Esophagus squamous epithelium (tissue), 4 donors: ENCODE measurements around the gene VKORC1L1.

Experiments
- CTCF ChIP-seq, 6 experiments: fragments of 450-650 bp in 4 of 6; fragments of 200-600 bp in 2 of 6; sonication (generic) in 2 of 6; IDR thresholded peaks; one replicate each; pipeline ENCODE4 v1.5.1; 2016 to 2019; ENCODE audit warnings: antibody characterized with exemption in 6 of 6, mild to moderate bottlenecking in 4 of 6, moderate library complexity in 4 of 6
- POLR2A ChIP-seq, 4 donors: fragments of 450-650 bp; IDR thresholded peaks; one replicate each; pipeline ENCODE4 v1.6.1; 2017; ENCODE audit warnings: antibody characterized with exemption in 4 of 4, mild to moderate bottlenecking in 4 of 4, moderate library complexity in 3 of 4

GRCh38 chr7:65966146-65966545 is 93.3 kb downstream of the VKORC1L1 start:
- TF ChIP-seq CTCF (IDR thresholded peaks at IDR 0.05) = no peak
- no peak for TF ChIP-seq POLR2A (IDR thresholded peaks at IDR 0.05)
